Mucosa of stomach (tissue), 1 donor: Measurements from ENCODE around the gene ZRSR2.

ENCODE experiments used
- H3K27me3 ChIP-seq: one replicate; pipeline ENCODE4 v1.7.0; 2013; ENCODE audit warnings: mild to moderate bottlenecking, low read length; ENCODE audit not compliant: control insufficient read depth, insufficient read depth
- H3K36me3 ChIP-seq: one replicate; pipeline ENCODE4 v1.7.0; 2013; ENCODE audit warnings: low read length; ENCODE audit not compliant: control insufficient read depth, insufficient read depth
- H3K4me1 ChIP-seq: one replicate; pipeline ENCODE4 v1.7.0; 2013; ENCODE audit warnings: mild to moderate bottlenecking, low read length; ENCODE audit not compliant: control insufficient read depth, insufficient read depth
- H3K4me3 ChIP-seq: one replicate; pipeline ENCODE4 v1.7.0; 2013; ENCODE audit warnings: low read length
- H3K9ac ChIP-seq: one replicate; pipeline ENCODE4 v1.7.0; 2013; ENCODE audit warnings: mild to moderate bottlenecking, low read length, moderate library complexity
- H3K9me3 ChIP-seq: one replicate; pipeline ENCODE4 v1.7.0; 2013; ENCODE audit warnings: mild to moderate bottlenecking, low read length, moderate library complexity; ENCODE audit not compliant: control insufficient read depth
- donor health status: Pancreatic carcinoma.

ZRSR2 gene

DNA sequence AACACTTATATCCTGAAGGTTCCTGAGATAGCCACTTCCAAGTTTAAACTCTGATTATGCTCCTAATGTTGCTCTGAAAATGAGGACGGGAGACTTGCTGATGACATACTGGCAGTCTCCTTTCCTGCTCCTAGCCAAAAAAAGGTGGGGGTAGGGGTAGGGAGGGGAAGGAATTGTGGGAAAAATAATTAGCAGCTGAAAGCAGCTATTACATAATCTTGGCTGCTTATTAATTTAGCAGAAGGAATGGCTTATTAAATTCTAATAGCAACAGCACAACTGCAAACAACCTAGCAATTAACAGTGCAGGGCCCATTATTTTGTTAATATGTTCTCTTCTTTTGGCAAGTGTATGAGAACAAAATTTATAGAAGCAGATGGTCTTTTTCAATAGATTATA, 66.4 kb downstream of the ZRSR2 start:
- Histone ChIP-seq H3K9me3 (no peaks in the 10 kb centered on the region), H3K4me3 (no peak overlapping the region), H3K27me3 (no peaks in the 10 kb centered on the region), H3K9ac (no peak overlapping the region), H3K4me1 (no peaks in the 10 kb centered on the region), H3K36me3 (no peaks in the 10 kb centered on the region)

DNA sequence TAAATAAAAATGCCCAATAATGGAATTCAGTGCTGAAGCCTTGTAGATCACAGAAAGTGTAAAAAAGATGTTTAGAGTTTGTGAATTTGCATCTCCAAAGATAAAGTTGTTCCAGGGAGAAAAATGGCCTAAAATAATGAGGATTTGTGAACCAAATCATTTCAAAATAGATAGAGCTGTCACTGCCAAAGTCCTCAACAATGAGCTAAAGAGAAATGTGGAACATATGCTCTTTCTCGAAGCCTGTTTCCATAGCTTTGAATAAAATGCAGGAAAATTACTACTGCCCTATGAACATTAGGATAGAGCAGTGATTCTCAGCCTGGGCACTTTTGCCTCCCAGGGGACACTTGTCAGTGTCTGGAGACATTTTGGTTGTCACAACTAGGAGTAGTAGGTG, 67.8 kb downstream of the ZRSR2 start:
- no peaks in the 10 kb centered on the region for H3K4me1 ChIP-seq
- H3K4me3 ChIP-seq = no peak overlapping the region
- H3K9ac ChIP-seq = no peak overlapping the region
- H3K36me3 ChIP-seq = no peaks in the 10 kb centered on the region
- H3K9me3 ChIP-seq = no peaks in the 10 kb centered on the region
- H3K27me3 ChIP-seq = no peaks in the 10 kb centered on the region

DNA sequence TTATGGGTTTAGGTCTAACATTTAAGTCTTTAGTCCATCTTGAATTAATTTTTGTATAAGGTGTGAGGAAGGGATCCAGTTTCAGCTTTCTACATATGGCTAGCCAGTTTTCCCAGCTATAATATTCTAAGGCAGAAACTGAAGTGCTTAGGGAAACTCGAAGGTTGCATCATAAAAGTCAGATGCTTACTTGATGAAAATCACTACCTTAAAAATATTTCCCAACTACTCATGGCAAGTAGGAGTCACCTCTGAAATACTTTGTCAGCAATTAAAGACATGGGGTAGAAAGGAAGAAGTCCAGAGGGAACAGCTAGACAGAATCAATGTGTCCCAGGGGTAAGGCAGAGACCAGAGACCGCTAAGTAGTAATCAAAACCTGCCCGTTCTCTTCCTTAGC, 70.6 kb downstream of the ZRSR2 start:
- no peaks in the 10 kb centered on the region for H3K27me3 ChIP-seq
- no peaks in the 10 kb centered on the region for H3K36me3 ChIP-seq
- H3K4me1 ChIP-seq = no peaks in the 10 kb centered on the region
- H3K9me3 ChIP-seq = no peaks in the 10 kb centered on the region
- H3K9ac ChIP-seq = no peak overlapping the region
- H3K4me3 ChIP-seq = no peak overlapping the region

DNA sequence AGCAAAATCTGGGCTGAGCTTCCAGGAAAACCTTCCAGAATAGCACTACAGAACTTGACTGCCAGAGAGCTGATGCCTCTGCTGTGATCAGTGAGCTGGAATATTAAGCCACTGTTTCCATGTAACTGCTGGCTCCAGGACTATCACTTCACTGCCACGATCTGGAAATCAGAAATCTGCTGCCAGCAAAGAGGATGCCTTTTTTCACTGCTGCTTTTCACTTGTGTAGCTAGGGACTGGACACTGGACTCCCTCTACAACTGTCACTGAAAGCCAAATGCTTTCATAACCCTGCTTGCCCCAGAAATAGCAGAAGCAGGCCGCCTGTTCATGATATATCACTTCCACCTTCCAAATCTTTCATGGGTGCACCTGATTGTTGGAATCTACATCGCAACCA, 73.7 kb downstream of the ZRSR2 start:
- Histone ChIP-seq H3K4me1 (no peaks in the 10 kb centered on the region), H3K36me3 (no peaks in the 10 kb centered on the region), H3K4me3 (no peak overlapping the region), H3K9ac (no peak overlapping the region), H3K27me3 (no peaks in the 10 kb centered on the region), H3K9me3 (no peaks in the 10 kb centered on the region)

DNA sequence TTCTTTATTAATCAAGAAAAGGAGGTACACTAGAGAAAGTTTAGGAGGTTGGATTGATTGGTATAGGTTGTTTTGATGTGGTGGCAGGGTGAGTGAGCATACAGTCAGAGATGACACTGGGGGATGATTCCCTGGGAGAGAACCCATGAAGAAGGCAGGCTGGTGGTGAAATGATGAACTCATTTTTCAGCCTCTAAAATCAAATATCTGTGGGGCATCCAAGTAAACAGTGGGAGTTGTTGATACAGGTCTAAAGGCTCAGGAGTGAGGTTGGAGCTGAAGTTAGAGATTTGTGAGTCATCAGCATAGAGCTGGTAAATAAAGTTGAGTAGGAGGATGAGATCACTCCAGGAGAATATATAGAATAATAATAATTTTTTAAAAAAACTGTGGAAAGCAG, 74.3 kb downstream of the ZRSR2 start:
- Histone ChIP-seq H3K9ac (no peak overlapping the region), H3K4me1 (no peaks in the 10 kb centered on the region), H3K4me3 (no peak overlapping the region), H3K36me3 (no peaks in the 10 kb centered on the region), H3K27me3 (no peaks in the 10 kb centered on the region), H3K9me3 (no peaks in the 10 kb centered on the region)

DNA sequence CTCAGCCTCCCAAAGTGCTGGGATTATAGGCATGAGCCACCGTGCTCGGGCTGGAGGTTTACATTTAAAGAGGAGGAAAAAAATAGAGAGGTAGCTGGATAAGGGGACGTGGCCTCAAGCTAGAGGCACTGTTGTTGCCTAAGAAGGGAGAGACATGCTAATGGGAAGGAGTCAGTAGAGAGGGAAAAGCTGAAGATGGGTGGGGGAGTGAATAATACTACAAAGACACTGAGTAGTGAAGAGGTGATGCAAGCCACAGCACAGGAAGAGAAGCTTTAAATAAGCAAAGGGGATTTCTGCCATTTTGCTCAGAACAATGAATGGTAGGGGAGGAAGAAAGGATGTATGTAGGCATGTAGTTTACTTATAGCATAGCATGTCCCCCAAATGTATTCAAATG, 75.9 kb downstream of the ZRSR2 start:
- no peaks in the 10 kb centered on the region for H3K9me3 ChIP-seq
- no peak overlapping the region for H3K9ac ChIP-seq
- no peaks in the 10 kb centered on the region for H3K27me3 ChIP-seq
- no peak overlapping the region for H3K4me3 ChIP-seq
- no peaks in the 10 kb centered on the region for H3K36me3 ChIP-seq
- no peaks in the 10 kb centered on the region for H3K4me1 ChIP-seq

DNA sequence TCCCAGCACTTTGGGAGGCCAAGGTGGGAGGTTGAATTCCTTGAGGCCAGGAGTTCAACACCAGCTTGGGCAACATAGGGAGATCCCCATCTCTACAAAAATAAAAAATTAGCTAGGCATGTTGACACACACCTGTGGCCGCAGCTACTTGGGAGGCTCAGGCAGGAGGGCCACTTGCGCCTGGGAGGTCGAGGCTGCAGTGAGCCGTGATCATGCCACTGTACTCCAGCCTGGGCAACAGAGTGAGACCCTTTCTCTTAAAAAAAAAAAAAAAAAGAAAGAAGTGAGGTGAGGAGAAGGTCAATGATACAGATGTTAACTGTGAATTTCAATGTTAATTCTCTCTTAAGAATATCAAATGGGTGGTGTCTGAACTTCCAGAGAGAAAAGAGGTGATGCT, 79.4 kb downstream of the ZRSR2 start:
- Histone ChIP-seq H3K36me3 (no peaks in the 10 kb centered on the region), H3K9ac (no peak overlapping the region), H3K9me3 (no peaks in the 10 kb centered on the region), H3K4me3 (no peak overlapping the region), H3K27me3 (no peaks in the 10 kb centered on the region), H3K4me1 (peaks cover 4% of the 10 kb centered on the region)

DNA sequence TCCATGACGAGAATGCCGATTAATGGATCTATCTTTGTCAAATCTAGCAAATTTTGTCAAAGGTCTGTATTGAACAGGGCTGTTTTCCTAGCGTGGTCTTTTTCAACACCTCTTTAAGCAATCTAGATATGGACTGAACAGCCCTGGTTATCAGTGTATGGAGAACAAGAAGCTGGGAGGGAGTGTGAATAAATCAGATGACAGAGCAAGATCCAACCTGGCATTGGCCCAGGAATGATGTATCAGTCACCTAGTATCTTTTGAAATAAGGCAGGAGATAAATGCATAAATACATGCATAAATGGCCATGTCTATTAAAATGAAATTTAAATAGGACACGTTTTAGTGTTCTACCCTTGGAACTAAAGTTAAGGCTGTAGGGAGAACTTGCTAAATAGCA, 80.0 kb downstream of the ZRSR2 start:
- Histone ChIP-seq H3K9me3 (no peaks in the 10 kb centered on the region), H3K4me1 (peaks cover 4% of the 10 kb centered on the region), H3K4me3 (no peak overlapping the region), H3K9ac (no peak overlapping the region), H3K27me3 (no peaks in the 10 kb centered on the region), H3K36me3 (no peaks in the 10 kb centered on the region)
